SK-N-SH treated with all-trans-retinoic acid at 6 μM for 48 hours (cell line): ENCODE data around the gene ARHGEF25.

Source experiments
- ARNTL ChIP-seq: fragments of 450-650 bp; formaldehyde crosslinking; IDR thresholded peaks from 2 replicates; pipeline ENCODE4 v1.5.0; 2020; ENCODE audit warnings: low read depth, mild to moderate bottlenecking, moderate library complexity, borderline replicate concordance
- BACH2 ChIP-seq: fragments of 250-450 bp; sonication (Bioruptor Pico); IDR thresholded peaks from 2 replicates; pipeline ENCODE4 v1.9.0; 2021; ENCODE audit warnings: mild to moderate bottlenecking, borderline replicate concordance
- ISL1 ChIP-seq: fragments of 250-450 bp; sonication (Bioruptor Pico); IDR thresholded peaks from 2 replicates; pipeline ENCODE4 v2.1.2; 2022; ENCODE audit warnings: mild to moderate bottlenecking, moderate library complexity
- RARB ChIP-seq: fragments of 250-450 bp; sonication (Bioruptor Pico); IDR thresholded peaks from 2 replicates; pipeline ENCODE4 v1.8.0; 2021; ENCODE audit warnings: mild to moderate bottlenecking, moderate library complexity
- SNAI2 ChIP-seq: fragments of 250-450 bp; sonication (Bioruptor Pico); IDR thresholded peaks from 2 replicates; pipeline ENCODE4 v1.5.0; 2020; ENCODE audit warnings: mild to moderate bottlenecking, moderate library complexity
- TCF4 ChIP-seq: fragments of 250-450 bp; sonication (Bioruptor Pico); IDR thresholded peaks from 2 replicates; pipeline ENCODE4 v1.8.0; 2021; ENCODE audit warnings: mild to moderate bottlenecking, moderate library complexity, borderline replicate concordance
- ZC3H10 ChIP-seq: fragments of 250-450 bp; sonication (Bioruptor Pico); IDR thresholded peaks from 2 replicates; pipeline ENCODE4 v1.5.1; 2021; ENCODE audit warnings: mild to moderate bottlenecking, moderate library complexity
- ZFP3 ChIP-seq: fragments of 250-450 bp; sonication (Bioruptor Pico); IDR thresholded peaks from 2 replicates; pipeline ENCODE4 v1.5.0; 2020; ENCODE audit warnings: mild to moderate bottlenecking, moderate library complexity
- ZFP30 ChIP-seq: fragments of 450-650 bp; formaldehyde crosslinking; IDR thresholded peaks from 2 replicates; pipeline ENCODE4 v1.5.0; 2022; ENCODE audit warnings: mild to moderate bottlenecking, moderate library complexity
- ZNF565 ChIP-seq: fragments of 450-650 bp; formaldehyde crosslinking; conservative IDR thresholded peaks from 2 replicates; pipeline ENCODE4 v1.5.0; 2020; ENCODE audit warnings: low read depth, mild to moderate bottlenecking, moderate library complexity
- TF ChIP-seq, protein P1 (sequence below): fragments of 250-450 bp; sonication (Bioruptor Pico); IDR thresholded peaks from 2 replicates; pipeline ENCODE4 v1.5.1; 2021; ENCODE audit warnings: mild to moderate bottlenecking, moderate library complexity
- TF ChIP-seq, protein P2 (sequence below): fragments of 250-450 bp; sonication (Bioruptor Pico); IDR thresholded peaks from 2 replicates; pipeline ENCODE4 v1.5.1; 2020; ENCODE audit warnings: low read depth, mild to moderate bottlenecking, moderate library complexity
- TF ChIP-seq, protein P3 (sequence below): fragments of 250-450 bp; sonication (Bioruptor Pico); IDR thresholded peaks from 2 replicates; pipeline ENCODE4 v1.8.0; 2020; ENCODE audit warnings: mild to moderate bottlenecking, moderate library complexity, borderline replicate concordance
- TF ChIP-seq, protein P4 (sequence below): fragments of 250-450 bp; sonication (Bioruptor Pico); IDR thresholded peaks from 2 replicates; pipeline ENCODE4 v1.8.0; 2021; ENCODE audit warnings: low read depth, mild to moderate bottlenecking, moderate library complexity, borderline replicate concordance

DNA sequence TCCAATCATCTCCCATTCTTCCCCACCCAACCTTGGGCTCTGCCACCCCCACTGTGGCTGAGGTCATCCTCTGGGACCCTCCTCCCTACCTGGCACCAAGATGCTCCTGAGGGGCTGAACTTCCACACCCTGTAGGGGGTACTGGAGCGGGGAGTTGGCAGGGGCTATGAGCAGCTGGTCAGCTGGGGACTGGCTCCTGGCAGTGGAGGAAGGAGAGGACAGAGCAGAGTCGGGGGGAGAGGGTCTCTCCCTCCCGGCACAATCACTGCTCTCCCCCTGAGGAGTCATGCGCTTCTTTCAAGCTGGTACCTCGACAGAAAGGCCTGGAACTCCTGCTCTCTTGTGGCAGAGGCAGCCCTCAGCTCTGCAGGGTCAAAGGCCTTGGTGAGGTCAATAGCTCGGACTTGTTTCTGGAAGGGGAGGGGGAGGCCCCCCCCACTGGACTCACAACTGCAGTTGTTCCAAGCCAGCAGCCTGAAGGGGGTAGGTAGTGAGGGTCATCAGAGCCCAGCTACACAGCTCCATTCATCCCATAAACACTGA is 19.7 kb downstream of the ARHGEF25 start:
- TF ChIP-seq, protein P1, sequence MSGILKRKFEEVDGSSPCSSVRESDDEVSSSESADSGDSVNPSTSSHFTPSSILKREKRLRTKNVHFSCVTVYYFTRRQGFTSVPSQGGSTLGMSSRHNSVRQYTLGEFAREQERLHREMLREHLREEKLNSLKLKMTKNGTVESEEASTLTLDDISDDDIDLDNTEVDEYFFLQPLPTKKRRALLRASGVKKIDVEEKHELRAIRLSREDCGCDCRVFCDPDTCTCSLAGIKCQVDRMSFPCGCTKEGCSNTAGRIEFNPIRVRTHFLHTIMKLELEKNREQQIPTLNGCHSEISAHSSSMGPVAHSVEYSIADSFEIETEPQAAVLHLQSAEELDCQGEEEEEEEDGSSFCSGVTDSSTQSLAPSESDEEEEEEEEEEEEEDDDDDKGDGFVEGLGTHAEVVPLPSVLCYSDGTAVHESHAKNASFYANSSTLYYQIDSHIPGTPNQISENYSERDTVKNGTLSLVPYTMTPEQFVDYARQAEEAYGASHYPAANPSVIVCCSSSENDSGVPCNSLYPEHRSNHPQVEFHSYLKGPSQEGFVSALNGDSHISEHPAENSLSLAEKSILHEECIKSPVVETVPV (CRISPR knock-in tag): no peak
- TF ChIP-seq RARB (CRISPR knock-in tag) (no peak), ISL1 (CRISPR knock-in tag) (no peak), BACH2 (CRISPR knock-in tag) (no peak), ZFP3 (CRISPR knock-in tag) (no peak), ZNF565 (CRISPR knock-in tag) (no peak), ZFP30 (CRISPR knock-in tag) (no peak), TCF4 (CRISPR knock-in tag) (no peak), ARNTL (CRISPR knock-in tag) (no peak), SNAI2 (CRISPR knock-in tag) (no peak), ZC3H10 (CRISPR knock-in tag) (no peak)
- TF ChIP-seq, protein P2, sequence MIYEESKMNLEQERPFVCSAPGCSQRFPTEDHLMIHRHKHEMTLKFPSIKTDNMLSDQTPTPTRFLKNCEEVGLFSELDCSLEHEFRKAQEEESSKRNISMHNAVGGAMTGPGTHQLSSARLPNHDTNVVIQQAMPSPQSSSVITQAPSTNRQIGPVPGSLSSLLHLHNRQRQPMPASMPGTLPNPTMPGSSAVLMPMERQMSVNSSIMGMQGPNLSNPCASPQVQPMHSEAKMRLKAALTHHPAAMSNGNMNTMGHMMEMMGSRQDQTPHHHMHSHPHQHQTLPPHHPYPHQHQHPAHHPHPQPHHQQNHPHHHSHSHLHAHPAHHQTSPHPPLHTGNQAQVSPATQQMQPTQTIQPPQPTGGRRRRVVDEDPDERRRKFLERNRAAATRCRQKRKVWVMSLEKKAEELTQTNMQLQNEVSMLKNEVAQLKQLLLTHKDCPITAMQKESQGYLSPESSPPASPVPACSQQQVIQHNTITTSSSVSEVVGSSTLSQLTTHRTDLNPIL (CRISPR knock-in tag): no peak
- TF ChIP-seq, protein P3, sequence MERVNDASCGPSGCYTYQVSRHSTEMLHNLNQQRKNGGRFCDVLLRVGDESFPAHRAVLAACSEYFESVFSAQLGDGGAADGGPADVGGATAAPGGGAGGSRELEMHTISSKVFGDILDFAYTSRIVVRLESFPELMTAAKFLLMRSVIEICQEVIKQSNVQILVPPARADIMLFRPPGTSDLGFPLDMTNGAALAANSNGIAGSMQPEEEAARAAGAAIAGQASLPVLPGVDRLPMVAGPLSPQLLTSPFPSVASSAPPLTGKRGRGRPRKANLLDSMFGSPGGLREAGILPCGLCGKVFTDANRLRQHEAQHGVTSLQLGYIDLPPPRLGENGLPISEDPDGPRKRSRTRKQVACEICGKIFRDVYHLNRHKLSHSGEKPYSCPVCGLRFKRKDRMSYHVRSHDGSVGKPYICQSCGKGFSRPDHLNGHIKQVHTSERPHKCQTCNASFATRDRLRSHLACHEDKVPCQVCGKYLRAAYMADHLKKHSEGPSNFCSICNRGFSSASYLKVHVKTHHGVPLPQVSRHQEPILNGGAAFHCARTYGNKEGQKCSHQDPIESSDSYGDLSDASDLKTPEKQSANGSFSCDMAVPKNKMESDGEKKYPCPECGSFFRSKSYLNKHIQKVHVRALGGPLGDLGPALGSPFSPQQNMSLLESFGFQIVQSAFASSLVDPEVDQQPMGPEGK (CRISPR knock-in tag): no peak
- TF ChIP-seq, protein P4, sequence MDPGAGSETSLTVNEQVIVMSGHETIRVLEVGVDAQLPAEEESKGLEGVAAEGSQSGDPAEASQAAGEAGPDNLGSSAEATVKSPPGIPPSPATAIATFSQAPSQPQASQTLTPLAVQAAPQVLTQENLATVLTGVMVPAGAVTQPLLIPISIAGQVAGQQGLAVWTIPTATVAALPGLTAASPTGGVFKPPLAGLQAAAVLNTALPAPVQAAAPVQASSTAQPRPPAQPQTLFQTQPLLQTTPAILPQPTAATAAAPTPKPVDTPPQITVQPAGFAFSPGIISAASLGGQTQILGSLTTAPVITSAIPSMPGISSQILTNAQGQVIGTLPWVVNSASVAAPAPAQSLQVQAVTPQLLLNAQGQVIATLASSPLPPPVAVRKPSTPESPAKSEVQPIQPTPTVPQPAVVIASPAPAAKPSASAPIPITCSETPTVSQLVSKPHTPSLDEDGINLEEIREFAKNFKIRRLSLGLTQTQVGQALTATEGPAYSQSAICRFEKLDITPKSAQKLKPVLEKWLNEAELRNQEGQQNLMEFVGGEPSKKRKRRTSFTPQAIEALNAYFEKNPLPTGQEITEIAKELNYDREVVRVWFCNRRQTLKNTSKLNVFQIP: no peak
